NCI-H345 (cell line): ENCODE data around the gene MSLN.

ENCODE experiments used
- DNase-seq: peaks from one replicate; lab custom pipeline; 2025; lab: John Stamatoyannopoulos, UW

Gene MSLN

DNA sequence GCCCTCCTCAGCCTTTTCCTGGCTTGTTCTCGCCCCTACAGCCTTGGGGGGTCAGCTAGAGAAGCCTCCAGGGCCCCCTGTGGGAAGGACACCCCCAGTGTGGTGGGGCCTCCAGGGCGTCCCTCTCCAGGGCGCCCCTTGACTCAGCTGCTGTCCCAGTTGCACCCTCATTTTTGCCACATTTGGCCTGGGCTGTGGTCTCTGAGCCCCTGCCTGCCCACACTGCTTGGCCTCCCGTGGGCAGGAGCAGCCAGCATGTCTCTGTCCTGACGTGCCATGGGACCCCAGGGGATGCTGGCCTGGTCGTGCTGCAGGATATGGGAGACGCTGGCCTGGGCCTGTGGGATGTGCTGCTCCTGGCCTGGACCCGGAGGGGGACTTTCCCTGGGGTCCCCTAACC lies 32.9 kb downstream of the MSLN start:
- DNase-seq, result no peak

DNA sequence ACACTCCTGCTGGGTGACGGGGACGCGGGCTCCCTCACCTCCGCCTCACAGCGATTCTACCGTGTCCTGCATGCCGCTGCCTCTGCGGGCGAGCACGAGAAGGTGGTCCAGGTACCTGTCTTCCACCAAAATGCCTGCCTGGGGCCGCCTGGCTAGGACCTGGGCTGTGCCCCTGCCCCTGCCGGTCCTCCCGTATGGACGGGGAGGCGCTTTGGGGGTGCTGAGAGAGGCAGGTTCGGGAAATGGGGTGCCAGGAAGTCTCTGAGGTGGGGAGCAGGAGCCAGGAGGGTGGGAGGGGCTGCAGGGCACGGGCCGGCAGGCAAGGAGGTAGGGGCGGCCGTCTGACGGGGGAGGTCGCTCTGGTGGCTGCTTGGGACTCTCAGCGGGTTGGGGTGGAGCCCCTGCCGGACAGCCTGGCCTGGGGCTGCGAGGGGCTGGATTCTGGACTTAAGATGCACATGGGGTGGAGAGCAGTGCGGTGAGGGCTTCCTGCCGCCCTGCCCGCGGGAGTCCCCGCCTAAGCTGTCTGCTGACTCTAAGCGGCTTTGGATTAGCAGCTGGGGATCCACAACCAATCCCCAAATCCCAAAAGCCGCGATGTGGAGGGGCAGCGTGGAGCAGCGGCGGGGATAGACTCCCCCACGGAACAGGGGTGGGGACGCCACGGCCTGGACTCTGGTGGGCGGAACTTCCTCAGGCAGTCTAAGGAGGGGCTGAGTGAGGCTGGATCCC lies 33.7 kb downstream of the MSLN start:
- DNase-seq, result no peak

GRCh38 chr16:794853-795466 lies 34.4 kb downstream of the MSLN start:
- DNase-seq, result no peak

DNA sequence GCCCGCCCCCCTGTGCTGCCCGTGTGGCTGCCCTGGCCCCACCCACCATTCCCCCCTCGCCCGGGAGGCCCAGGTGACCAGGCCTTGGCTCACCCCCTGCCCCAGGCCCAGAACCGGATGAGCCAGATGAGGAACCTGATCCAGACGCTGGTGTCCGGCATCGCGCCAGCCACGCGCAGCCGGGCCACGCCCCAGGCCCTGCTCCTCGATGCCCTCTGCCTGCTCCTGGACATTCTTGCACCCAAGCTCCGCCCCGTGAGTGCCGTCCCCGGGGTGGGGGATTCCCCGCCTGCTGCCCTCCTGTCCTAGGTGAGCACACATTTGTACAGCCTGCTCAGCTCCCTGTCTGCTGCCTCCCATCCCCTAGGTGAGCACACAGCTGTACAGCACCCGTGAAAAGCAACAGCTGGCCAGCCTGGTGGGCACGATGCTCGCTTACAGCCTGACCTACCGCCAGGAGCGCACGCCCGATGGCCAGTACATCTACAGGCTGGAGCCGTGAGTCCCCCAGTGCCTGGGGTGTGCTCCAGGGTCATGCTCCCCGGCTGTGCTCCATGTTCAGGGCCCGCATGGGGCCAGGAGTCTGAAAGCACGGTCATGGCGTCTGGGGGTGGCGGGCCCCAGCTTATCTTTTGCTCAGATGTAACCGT lies 35.2 kb downstream of the MSLN start:
- DNase-seq, result no peak

- DNase-seq, result no peak
Observed at GRCh38 chr16:796296-797119, 36.0 kb downstream of the MSLN start.

- DNase-seq, result no peak
Observed at GRCh38 chr16:797120-797420, 36.5 kb downstream of the MSLN start.

- DNase-seq, result no peak
Observed at GRCh38 chr16:797686-798085, 37.2 kb downstream of the MSLN start.

DNA sequence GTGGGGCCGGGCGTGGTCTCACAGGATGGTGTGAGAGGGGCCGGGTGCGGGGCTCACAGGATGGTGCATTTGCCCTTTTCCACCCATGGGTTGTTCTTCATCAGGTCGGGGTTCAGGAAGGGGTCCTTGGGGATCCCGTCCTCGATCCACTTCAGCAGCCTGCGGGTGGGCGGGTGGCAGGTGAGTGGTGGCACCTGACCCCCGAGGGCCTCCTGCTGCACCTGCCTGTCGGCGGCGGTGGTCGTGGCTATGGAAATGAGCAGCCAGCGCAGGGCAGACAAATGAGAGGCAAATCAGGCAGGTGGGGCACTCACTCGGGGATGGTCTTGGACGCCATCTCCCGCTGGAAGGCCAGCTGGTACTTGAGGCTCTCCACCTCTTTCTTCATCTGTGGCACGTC lies 38.1 kb downstream of the MSLN start:
- DNase-seq, result no peak

GRCh38 chr16:799111-799947 lies 38.8 kb downstream of the MSLN start:
- DNase-seq, result no peak

DNA sequence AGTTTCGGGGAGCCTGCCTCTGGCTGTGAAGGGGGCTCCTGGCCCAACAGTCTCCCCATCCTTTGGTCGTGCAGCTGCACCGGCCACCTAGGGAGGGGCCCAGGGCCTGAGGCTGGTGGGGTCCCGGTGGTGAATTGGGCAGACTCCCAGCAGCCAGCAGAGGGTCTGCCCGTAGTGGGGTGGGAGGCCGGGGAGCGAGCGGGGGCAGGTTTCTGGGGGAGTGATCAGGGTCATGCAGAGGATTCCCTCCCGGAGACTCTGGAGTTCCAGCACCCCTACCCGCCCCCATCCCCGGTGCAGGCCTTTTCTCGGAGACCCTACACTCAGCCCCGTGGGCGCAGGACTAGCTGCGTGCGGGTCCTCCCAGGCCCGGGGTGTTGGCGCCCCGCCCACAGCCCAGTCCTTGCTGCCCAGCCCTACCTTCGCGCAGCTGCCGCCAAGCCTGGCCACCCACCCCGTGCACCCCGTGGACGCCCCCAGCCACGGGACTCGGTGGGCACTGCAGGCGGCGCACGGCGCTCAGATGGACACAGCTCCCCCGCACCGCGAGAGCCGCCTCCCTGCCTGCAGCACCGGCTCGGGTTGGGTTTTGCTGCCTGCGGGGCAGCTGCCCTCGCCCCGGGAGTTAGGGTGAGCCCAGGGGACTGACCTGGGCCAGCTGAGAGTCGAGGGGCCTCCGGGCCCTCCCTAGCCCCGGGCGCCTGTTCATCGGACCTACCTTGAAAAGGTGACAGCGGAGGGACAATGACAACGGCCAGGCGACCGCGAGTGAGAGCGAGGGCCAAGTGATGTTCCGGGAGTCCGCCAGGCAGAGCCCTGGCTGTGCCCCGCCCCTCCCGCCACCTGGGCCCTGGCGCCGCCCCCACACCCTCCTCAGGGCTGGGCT lies 39.7 kb downstream of the MSLN start, which contains the start of gene GNG13:
Gene GNG13 (minus strand): TSS at position 787 of the 886 bp plus-strand sequence. CDS start 1,657 bp downstream, outside the sequence.
- DNase-seq, result peak; percentile 24

DNA sequence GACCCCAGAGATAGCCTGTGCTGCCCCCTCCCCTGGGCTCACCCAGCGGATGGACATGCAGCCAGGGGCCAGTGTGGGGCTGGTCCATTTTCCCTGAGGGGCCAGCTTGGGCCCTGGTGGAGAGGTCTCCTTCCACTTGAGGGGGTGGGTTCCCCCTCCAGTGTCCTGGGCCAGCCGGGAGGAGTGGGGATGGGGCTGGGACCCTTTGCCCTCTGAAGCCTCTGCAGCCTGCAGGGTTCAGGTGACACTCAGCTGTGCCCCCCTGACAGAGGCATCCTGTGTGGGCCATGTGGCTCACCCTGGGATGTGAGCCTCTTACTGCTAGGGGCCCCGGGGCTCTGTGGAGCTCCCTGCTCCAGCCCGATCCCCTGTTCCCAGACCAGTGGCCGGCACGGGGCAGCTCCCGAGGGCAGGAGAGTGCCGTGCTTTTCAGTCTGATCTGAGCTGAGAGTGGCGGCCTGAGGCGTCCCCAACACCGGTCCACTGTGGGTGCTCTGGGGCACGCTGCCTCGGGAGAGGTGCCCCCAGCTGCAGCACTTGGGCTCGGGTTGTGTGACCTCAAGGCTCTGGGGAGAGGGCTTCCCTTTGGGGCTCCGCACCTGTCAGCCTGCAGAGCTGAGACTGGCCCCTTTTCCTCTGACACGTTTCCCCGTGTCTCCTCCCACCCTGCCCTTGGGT lies 40.4 kb downstream of the MSLN start:
- no peak for DNase-seq

- DNase-seq, result no peak
Observed at GRCh38 chr16:801584-802363, 41.2 kb downstream of the MSLN start.

GRCh38 chr16:802461-802860 lies 41.9 kb downstream of the MSLN start:
- no peak for DNase-seq

DNA sequence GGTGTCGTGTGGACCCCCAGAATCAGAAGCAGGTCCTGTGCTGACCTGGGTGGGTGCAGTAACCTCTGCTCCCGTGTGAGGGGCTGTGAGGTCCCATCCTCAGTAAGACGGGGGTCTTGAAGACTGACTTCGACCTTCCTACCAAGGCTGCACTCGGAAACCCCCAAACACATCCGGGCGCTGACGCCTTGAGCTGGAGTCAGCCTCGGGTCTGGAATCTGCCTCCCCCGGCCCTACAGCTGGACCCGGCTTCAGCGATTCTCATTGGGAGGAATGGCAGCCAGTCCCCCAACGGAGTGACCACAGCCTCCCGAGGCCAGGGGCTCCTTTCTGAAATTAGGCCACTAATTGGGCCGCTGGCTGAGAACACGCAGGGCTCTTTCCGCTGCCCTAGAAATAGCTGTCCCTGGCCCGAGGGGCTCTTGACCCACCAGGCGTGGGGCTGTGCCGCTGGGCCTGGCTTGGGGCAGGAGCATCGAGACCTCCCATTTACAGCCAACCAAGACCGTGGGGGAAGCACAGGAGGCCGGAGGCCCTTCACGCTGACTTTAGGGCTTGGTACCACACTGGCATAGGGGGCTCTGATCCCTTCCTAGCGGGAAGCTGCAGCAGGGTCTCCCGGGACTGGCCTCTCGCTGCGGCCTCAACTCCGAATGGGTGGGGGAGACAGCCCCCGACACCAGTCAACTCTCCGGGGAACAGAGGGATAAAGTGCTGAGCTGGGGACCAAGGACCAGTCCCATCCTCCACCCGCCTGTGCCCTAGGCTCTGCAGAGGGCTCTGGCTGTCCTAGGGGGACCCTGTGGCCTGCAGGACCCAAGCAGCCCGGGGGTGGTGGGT lies 42.6 kb downstream of the MSLN start:
- DNase-seq, result no peak

GRCh38 chr16:803754-804080 lies 43.2 kb downstream of the MSLN start:
- DNase-seq, result no peak

DNA sequence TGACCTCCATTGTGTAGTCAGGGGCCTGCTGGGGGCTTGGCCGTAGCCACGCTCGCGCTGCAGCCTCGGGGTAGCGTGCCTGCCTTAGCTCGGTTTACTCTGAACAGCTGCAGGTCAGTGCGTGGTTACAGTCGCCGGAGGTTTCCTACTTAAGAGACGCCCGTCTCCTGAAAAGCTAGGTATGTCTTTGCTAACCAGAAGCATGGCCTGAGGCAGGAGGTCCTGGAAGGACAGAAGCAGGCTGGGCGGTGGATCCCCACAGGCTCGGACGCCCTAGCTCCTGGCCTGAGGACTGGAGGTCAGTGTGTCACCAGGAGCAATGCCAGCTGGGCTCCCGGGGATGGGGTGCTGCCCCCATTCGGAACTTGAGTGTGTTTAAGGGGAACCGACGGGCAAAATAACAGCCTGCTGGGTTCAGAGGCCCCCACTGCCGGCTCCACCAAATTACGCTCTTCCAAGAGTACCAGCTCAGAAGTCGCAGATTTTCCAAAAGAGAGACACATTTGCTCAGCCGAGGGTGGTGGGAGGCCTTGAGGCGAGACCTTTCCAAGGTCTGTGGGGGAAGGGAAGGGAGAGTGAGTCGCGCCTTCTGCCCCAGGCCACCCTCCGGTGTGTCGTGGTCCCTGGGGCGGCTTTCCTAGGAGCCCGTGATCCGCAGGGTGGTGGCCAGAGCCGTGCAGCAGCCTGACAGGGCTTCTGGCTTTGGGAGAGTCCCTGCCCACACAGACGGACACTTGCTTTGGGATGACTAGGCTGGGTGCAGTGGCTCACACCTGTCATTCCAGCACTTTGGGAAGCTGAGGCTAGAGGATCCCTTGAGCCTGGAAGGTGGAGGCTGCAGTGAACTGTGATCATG lies 43.9 kb downstream of the MSLN start:
- DNase-seq, result no peak

DNA sequence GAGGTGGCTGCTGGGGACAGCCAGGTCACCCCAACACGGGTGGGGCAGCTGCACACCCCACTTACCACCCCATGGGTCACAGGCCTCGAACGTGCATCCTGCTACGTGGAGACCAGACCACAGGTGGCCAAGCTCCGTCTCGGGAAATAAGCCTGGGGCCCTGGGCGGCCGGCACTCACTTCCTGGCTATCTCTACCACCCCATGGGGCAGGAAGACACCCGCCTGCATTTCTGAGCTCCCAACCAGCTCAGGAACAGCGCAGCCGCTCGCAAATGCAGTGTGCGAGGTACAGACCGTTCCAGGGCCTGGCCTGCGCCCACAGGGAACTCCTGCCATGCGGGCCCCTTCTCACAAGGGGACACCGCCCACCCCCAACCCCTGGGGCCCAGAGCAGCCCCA lies 44.9 kb downstream of the MSLN start:
- DNase-seq, result no peak
